Articular chondrocyte of knee joint (primary cell): ENCODE data around the gene TRIM51. TPM values are rescaled to one million over a fixed set of nuclear protein-coding genes. Genes with fewer than 3 reads are reported as not detected.

Experiments
- small RNA-seq: library from RNA; depleted of rRNA; stranded (forward); fragments of <200 nt; gene quantifications from one replicate; pipeline ENCODE3, GENCODE V24; 2012
- total RNA-seq: library from RNA; depleted of rRNA; stranded (reverse); fragments of >200 nt; gene quantifications from 2 replicates; pipeline ENCODE4 v1.2.3, GENCODE V29; 2012

Gene TRIM51, protein sequence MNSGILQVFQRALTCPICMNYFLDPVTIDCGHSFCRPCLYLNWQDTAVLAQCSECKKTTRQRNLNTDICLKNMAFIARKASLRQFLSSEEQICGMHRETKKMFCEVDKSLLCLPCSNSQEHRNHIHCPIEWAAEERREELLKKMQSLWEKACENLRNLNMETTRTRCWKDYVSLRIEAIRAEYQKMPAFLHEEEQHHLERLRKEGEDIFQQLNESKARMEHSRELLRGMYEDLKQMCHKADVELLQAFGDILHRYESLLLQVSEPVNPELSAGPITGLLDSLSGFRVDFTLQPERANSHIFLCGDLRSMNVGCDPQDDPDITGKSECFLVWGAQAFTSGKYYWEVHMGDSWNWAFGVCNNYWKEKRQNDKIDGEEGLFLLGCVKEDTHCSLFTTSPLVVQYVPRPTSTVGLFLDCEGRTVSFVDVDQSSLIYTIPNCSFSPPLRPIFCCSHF
- total RNA-seq = not detected in 2 replicates

DNA sequence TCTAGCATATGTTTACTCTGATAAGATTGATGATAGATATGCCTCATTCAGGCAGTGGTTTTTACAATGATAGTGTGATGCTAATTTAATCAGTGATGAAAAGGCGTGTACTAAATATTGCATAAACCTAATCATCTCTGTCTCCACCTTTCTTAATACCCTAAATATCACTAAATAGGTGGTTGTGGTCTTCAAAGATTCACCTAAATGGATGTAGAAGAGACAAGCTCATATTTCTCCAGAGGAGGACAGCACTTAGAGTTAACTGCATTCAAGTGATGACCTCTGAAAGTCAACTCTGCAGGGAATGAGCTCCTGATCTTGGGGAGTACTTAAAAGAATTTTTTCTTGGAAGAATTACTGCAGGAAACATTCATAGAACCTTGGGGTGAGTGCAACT lies at the start of gene TRIM51:
TRIM51 (plus strand) TSS at position 301 of the 400 bp plus-strand sequence. CDS start 2,132 bp downstream, outside the sequence.

DNA sequence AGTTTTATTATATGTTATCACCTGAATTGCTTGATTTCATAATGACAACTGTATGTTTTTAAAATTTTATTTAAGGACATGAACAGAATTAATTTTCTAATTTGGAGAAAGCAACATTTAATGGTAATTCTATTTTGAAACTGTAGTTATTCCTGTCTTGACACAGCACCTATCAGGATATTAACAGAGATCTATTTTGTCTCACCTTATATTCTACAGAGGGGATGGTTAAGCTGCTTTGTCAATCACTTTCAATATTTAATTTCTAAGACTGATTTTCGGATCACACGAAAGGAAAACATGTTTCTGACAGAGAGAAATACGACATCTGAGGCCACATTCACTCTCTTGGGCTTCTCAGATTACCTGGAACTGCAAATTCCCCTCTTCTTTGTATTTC lies 44.6 kb upstream of the TRIM51 start, which contains the start of gene OR5D16:
OR5D16 (plus strand) TSS at position 301 of the 400 bp plus-strand sequence; CDS start at position 301, 0 bp downstream.

DNA sequence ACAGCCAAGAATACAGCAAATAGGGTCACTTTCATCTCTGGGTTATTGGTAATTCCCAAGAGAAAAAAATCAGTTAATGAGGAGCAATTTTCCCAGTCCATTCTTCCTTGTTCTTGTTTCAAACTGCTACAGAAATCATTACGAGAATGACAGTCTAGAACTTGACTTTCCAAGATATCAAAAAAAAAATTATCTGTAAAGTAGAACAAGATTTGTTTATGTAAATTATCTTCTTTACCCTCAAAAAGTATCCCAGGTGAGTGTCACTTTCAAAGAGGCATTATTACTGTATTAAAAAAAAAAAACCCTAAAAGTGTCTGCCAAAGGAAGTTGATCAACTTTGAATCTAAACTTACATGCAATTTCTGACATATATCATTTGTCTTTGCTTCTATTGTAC lies 31.4 kb downstream of the TRIM51 start, which contains the start of gene OR5W2:
OR5W2 (minus strand) TSS at position 101 of the 400 bp plus-strand sequence; CDS start at position 101, 0 bp downstream.

DNA sequence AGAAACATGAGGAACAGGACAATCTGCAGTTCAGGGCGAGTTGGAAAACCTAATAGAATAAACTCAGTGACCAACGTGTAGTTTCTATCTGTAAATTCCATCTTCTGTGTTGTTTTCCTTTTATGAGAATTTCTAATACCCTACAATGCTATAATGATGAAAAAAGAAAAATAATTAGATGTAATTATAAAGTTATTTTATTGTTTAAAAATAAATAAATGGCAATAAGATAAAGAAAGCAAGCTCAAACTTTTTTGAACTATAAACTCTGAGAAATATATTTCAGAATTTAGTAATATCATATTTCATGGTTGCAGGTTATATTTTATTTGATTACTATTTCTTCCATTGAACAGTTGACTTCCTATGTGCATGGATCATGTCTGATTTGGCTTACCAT lies 53.2 kb downstream of the TRIM51 start, which contains the start of gene OR5I1:
OR5I1 (minus strand) TSS at position 101 of the 400 bp plus-strand sequence; CDS start at position 101, 0 bp downstream.

Small RNA genes lying within 50 kb of the gene (small RNA-seq; reads per million reads assigned to genes)
- gene AC036111.3 = not detected

Other genes starting within 250 kb of the TRIM51 start
- not detected in 2 replicates for gene OR4P4, start 248.2 kb upstream of the TRIM51 start, total RNA-seq
- not detected in 2 replicates for gene OR4S2, start 235.0 kb upstream of the TRIM51 start, total RNA-seq
- gene OR4C6, start 221.1 kb upstream of the TRIM51 start, total RNA-seq = not detected in 2 replicates
- gene OR5D13, start 109.9 kb upstream of the TRIM51 start, total RNA-seq = not detected in 2 replicates
- gene OR5D14, start 87.7 kb upstream of the TRIM51 start, total RNA-seq = not detected in 2 replicates
- gene OR5L1, start 71.9 kb upstream of the TRIM51 start, total RNA-seq = not detected in 2 replicates
- not detected in 2 replicates for gene OR5D18, start 63.7 kb upstream of the TRIM51 start, total RNA-seq
- gene OR5L2, start 56.1 kb upstream of the TRIM51 start, total RNA-seq = not detected in 2 replicates
- not detected in 2 replicates for gene OR5D16, start 44.5 kb upstream of the TRIM51 start, total RNA-seq
- not detected in 2 replicates for gene OR5W2, start 31.3 kb downstream of the TRIM51 start, total RNA-seq
- gene OR5I1, start 53.1 kb downstream of the TRIM51 start, total RNA-seq = not detected in 2 replicates
- not detected in 2 replicates for gene OR10AG1, start 86.6 kb downstream of the TRIM51 start, total RNA-seq
- gene OR5F1, start 111.3 kb downstream of the TRIM51 start, total RNA-seq = not detected in 2 replicates
- not detected in 2 replicates for gene OR5AS1, start 144.4 kb downstream of the TRIM51 start, total RNA-seq
- not detected in 2 replicates for gene OR8I2, start 210.0 kb downstream of the TRIM51 start, total RNA-seq
- not detected in 2 replicates for gene OR8H2, start 220.4 kb downstream of the TRIM51 start, total RNA-seq
- not detected in 2 replicates for gene OR8H3, start 239.1 kb downstream of the TRIM51 start, total RNA-seq